GM21526 (cell line): ENCODE results near the gene ATF4.
"Not testable (repeated sequence)": the region's sequence is repeated elsewhere in the genome, so short reads cannot be mapped to it uniquely, and the experiment has no call there.

Experiments
- ATAC-seq: cut with Tn5 transposase; IDR thresholded peaks from one replicate; pipeline ENCODE4 v1.9.1; 2021; ENCODE audit warnings: moderate library complexity; ENCODE audit not compliant: unreplicated experiment, low FRiP score

Gene ATF4

DNA sequence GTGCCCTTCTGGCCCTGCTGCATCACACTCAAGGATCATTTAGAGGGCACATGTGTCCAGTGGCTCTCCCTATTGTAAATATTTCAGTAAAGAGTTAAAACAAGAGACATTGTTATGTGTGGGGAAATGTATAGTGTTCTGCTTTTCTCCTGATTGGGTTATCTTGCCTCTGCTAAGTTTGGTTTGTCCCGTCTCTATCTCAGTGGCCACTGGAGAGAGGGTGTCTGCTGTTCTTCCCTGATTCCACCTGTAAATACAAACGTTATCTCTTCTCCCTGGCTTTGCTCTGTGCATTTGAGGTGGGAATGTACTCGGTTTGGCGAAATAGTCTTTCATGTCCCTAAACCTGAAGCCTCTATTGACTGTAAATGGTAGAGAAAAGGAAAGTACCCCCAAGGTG, 12.0 kb upstream of the ATF4 start:
- ATAC-seq, result no peak

DNA sequence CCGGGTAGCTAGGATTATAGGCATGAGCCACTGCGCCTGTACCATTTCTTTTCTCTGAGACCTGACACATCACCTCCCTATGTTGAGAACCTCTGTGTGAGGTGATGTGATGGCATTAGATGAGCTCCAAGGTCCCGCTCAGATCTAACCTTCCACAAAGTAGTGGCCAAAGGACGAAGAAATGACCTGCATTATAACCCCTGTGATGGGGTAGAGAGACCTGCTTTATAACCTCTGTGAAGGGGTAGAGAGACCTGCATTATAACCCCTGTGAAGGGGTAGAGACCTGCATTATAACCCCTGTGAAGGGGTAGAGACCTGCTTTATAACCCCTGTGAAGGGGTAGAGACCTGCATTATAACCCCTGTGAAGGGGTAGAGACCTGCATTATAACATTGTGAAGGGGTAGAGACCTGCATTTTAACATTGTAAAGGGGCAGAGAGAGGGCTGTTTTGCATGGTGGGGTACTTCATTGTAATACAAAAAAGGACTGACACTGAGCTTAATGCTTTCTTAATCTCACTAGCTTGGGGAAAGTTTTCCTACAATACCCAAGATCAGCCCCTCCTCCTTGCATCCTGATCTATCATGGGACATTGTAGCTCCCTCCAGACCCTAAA, 9.7 kb upstream of the ATF4 start:
- no peak for ATAC-seq

DNA sequence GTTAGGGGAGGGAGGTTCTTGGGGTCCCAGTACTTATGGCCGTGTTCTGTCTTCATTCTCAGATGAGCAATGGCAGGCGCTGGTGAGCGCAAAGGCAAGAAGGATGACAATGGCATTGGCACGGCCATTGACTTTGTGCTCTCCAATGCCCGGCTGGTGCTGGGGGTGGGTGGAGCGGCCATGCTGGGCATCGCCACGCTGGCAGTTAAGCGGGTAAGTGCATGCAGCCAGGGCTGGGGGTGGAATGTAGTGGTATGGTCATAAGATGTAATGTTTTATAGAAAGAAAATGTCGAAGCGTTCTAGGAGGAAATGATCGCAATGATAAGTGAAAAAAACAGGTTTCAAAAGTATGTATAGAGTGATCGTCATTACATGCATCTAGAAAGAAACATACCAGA, 9.1 kb upstream of the ATF4 start:
- ATAC-seq, result no peak

DNA sequence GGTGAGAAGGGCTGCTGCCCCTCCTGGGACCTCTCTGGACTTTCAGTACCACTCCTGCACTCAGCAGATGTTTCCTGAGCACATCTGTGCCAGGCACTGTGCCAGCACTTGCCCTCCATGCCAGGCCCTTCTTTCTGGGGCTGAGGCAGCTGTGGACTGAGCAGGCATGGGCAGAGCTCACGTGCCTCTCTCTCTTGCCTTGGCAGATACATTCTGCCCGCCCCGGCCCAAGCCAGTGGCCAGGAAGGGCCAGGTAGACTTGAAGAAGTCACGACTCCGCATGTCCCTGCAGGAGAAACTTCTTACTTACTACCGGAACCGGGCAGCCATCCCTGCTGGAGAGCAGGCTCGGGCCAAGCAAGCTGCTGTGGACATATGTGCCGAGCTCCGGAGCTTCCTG, 8.3 kb upstream of the ATF4 start:
- no peak for ATAC-seq

DNA sequence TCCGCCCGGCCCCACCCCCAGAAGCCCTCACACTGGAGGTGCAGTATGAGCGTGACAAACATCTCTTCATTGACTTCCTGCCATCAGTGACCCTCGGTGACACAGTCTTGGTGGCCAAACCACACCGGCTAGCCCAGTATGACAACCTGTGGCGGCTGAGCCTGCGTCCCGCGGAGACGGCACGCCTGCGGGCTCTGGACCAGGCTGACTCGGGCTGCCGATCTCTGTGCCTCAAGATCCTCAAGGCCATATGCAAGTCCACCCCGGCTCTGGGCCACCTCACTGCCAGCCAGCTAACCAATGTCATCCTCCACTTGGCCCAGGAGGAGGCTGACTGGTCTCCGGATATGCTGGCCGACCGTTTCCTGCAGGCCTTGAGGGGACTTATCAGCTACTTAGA, 6.6 kb upstream of the ATF4 start:
- no peak for ATAC-seq

DNA sequence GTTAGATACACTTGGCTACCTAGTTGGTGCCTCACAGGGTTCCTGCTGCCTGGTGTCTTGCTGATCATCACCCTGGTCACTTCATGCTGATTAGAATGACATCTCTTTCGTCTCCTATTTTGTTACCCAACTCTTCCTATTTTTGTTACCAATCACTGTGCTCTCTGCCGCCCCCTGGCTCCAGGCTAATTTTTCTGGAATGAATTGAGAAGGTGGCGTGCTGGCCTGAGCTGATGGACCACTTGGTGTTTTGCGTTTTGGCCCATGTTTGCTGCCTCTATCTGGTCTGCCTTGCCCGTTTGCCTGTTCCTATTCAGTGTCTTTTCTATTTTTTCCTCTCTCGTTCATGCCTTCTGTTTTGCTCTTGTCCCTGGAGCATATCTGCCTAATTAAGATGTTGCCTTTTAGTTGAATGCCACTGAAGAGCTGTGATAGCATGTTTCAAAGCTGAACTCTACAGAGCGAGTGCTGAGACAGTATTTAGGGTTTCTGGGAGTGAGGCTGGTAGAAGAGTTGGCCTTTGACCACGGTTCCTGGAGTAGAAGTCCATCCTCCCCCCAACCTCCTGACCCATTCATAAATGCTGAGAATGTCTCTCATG, 5.9 kb upstream of the ATF4 start:
- ATAC-seq, result no peak

DNA sequence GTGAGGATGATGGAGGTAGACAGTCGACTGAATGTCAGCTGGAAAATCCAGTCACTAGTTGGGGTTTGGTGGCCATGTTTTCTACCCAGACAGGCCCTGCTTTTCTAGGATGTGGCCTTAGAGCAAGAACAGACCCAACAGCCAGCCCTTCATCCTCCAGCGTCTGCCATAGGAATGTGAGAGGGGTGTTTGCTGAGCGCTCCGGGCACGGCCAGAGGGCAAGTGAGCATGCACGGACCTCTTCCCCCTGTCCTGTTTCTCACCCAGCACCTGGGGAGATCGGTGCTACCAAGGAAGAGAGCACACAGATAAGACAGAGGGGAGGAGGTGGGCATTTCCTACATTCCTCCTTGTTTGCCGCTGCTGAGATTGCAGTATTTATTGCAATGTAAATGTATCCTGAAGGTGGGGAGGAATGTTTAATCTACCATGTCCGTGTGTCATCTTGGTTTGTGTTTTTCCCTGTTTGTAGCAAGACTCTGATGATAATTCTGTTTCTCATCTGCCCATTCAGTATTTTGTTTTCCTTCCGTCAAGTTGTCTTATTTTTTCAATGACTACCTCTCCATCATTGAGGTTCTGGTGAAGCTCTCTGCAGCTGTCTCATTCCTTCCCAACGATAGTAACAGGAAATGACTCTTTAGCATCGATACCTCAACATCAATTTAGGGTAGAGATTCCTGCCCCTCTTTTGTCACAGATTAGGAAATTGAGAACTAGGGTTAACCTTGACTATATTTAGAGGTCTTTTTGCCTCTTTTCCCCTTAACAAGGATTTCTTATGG, 4.9 kb upstream of the ATF4 start:
- ATAC-seq, result no peak

DNA sequence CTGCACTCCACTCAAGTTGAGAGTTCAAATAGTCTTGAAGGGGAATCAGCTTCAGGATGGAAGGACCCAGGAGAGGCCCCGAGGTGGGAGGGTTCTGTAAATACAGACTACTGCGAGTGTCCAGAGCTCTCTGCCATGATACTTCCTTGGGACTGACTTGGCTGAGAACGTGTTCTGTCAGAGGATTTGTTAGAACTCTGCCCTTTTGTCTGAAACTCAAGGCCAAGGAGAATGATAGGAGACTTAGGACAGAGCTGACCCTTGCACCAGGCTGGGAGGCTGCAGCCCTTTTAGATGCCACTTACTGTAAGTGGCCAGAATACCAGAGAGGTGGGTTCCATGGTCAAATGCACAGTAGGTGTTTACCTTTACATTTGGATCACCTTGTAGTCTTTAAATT, 2.9 kb upstream of the ATF4 start:
- ATAC-seq, result no peak

DNA sequence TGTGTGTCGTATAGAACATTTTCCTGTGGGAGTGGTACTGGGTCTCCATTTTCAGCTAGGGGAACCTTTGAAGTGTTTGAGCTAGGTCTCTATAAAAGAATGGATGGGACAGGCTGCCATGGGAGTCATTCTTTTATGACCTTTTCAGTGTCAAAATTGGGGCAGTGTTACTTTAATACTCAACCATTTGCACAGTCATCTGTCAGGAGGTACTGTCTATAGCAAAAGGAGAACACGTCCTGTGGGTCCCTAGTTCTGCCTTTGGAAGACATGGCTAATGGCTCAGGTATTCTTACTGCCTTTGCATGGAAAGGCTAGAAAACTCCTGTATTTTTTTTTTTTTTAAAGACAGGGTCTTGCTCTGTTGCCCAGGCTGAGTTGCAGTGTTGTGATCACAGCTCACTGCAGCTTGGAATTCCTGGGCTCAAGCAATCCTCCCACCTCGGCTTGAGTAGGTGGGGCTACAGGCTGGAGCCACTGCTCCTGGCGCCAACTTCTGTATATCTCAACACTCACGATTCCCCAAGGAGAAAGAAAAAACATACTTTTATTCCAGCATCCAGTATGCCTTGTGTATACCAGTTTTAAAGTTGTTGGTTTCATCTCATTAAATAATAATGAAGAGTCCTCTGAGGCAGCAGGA, 2.1 kb upstream of the ATF4 start:
- no peak for ATAC-seq

DNA sequence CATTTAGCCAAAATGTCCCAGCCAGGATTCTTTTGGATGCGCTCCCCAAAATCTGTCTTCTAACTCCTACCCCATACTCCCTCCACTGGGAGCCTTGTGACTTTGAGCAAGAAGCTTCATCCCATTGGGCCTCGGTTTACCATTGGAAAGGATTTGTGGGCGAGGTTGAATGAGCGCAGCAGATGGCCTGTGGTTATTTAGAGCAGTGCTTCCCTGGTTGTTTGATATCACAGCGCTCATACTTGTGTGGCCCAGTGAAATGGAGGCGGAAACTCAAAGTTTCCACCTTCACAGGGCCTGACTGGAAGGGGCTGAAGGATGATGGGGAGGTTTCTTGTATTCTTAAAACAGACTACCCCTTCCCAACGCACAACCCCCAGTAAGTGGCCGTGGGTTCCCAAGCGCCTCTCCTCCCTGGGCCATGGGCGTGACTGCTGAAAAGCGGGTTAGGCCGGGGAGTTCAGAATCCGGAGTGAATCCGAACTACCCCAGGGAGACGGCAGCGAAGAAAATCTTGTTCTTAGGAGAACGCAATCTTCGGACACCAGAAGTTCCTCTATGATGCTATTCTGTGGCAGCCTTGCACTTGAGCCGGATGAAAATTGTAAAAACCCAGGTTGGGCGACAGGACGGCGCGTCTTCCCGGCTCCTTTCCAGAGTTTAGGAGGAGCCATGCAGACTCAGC, 1.2 kb upstream of the ATF4 start:
- no peak for ATAC-seq

DNA sequence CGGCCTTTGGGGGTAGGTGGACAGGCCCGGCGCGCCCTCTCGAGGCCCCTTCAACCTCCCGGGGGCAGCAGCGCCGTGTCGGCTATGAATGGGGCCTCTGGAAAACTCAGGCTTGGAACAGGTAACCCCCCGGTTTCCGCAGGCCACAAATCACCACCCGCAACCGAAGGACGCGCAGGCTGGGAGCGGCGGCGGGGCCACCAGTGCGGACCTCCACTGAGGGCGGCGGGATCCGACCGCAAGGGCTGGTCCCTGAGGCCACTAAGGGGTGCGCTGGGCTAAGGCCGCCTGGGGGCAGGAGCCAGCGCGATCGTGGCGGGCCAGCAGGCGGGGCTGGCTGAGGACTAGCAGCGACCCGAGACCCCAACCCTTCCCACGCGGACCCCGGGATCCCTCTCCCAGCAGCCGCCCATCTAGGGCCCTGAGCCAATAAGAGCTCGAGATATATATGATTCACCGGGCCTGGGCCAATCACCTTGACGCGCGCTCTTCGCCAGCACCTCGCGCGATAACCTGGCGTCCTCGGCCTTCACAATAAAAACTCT, 609 bp upstream of the ATF4 start:
- ATAC-seq, result peak; percentile 64

DNA sequence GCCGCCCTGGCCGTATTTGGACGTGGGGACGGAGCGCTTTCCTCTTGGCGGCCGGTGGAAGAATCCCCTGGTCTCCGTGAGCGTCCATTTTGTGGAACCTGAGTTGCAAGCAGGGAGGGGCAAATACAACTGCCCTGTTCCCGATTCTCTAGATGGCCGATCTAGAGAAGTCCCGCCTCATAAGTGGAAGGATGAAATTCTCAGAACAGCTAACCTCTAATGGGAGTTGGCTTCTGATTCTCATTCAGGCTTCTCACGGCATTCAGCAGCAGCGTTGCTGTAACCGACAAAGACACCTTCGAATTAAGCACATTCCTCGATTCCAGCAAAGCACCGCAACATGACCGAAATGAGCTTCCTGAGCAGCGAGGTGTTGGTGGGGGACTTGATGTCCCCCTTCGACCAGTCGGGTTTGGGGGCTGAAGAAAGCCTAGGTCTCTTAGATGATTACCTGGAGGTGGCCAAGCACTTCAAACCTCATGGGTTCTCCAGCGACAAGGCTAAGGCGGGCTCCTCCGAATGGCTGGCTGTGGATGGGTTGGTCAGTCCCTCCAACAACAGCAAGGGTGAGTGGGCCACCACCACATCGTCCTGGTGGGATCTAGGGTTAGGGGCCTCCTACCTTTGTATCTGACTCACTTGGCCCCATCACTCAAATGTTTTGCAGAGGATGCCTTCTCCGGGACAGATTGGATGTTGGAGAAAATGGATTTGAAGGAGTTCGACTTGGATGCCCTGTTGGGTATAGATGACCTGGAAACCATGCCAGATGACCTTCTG, 934 bp downstream of the ATF4 start:
- ATAC-seq, result not testable (repeated sequence)

DNA sequence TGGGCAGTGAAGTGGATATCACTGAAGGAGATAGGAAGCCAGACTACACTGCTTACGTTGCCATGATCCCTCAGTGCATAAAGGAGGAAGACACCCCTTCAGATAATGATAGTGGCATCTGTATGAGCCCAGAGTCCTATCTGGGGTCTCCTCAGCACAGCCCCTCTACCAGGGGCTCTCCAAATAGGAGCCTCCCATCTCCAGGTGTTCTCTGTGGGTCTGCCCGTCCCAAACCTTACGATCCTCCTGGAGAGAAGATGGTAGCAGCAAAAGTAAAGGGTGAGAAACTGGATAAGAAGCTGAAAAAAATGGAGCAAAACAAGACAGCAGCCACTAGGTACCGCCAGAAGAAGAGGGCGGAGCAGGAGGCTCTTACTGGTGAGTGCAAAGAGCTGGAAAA, 1.7 kb downstream of the ATF4 start:
- not testable (repeated sequence) for ATAC-seq

DNA sequence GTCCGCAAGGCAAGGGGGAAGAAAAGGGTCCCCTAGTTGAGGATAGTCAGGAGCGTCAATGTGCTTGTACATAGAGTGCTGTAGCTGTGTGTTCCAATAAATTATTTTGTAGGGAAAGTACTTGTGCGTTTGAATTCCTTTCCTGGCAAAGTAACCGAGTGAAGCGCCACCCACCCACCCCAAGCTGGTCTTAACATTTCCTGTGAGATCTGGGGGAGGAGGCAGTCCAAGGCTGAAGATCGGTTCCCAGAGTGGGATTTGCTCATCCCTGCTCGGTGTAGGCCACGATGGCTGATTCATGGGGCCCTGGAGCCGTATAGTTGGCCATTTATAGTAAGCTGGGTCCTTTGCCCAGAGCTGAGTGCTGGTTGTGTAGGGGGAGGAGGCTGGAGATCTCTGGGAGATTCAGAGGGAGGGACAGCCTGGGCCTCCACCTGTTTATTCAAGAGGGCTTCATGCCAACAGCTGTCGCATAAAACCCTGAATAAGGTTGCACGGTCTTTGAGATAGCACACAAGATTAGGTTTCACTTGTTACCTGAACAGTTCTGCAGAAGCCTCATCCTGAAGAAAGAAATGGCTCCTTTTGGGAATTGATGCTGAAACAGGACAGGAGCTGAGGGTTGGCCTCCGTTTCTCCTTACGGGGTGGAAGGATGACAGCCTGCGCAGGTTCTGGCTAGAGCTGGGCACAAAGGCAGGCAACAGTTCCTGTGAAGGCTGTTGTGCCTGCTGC, 2.4 kb downstream of the ATF4 start:
- no peak for ATAC-seq

DNA sequence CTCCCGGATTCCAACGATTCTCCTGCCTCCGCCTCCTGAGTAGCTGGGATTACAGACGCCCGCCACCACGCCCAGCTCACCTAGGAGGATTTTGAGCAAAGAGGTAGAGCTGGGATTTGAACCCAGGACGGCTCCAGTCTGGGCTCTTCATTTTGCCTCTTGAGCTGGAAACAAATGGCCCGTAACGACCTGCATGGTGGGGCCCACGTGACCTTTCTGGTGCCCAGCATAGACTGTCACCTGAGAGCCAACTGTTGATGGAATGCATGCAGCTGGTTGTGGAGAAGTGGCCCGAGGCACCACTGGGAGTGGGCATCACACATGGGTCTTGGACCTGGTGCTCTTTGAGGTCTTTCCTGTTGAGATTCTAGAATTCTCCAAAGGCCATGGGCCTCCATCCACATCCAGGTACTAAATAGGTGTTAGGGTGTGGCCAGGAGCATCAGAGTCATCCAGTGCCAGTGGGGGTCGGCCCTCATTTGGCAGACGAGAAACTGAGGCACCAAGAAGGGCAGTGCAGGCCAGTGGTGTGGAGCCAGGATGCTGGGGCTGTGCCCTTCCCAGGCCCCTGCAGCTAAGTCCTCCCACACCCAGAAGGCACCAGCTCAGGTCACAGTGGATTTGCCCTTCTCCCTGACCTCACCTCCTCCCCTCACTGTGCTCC, 3.9 kb downstream of the ATF4 start:
- ATAC-seq, result no peak

DNA sequence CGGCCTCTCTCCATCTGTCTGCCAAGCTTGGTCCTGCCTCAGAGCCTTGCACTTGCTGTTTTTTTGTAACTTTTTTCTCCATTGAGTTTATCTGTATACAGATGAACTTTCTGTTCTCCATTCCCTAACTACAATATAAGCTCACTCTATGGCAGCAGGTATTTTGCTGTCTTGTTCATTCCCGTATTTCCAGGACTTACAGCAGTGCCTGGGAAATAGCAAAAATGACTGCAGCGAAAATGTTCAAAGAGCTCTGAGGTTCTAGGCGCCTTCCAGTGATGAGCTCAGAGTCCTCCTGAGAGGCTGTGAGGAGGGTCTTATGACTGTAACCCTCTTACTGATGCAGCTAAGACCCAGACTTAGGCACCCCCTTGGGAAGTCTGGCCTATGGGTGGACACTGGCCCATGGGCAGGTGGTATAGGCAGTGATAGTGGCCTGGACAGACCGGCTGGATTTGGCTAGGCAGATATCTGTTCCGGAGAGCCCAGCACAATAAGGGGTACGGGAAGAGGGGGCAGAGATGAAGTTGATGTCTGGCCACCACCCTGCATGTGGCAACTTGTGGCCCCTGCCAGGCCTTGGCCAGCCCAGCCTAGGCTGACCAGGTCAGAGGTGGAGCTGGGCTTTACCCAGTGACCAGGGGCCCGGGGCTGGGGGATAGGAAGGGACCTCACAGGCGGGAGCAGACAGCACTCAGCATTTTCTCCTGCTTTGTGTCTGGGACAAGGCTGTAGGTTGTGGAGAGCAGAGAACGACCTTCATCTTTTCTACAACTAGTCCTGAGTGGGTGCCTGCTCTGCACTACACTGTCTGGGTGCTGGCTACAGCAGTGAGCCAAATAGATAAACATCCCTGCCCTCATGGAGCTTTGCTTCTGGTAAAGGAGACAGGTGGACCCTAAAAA, 4.6 kb downstream of the ATF4 start:
- no peak for ATAC-seq

DNA sequence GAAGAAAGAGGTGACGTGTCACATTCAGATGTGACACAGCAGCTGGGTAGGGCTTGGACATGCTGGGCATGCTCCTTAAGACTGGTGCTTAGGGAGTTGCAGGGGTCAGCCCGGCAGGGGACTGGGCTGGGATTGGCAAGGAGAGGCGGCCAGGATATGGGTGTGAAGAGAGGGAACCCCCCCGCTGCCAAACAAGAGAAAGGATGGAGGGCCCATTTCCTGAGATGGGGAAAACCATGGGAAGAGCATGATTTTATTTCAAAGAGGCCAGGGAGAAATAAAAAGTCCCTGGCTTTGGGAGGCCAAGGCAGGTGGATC, 5.3 kb downstream of the ATF4 start:
- no peak for ATAC-seq

DNA sequence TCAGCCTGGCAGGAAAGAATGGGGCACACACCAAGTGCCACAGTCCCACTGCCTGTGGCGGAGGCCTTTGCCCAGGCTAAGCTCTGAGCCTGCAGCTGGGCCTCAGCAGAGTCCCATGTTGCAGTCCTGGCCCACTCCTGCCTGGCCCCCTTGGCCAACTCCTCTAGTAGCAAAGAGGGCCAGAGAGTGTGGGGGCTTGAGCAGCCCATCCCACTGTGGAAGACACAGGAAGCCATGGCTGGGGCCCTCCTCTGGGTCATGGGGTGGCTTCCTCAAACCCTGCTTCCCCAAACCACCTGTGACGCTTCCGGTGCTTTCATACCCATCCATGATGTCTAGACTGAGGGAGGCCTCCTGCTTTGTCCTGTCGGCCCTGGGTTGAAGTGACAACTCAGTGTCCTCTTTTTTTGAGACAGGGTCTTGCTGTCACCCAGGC, 6.4 kb downstream of the ATF4 start:
- ATAC-seq, result no peak
